ENCODE results near the gene WNT9B. TPM values are rescaled to one million over a fixed set of nuclear protein-coding genes. Genes with fewer than 3 reads are reported as not detected.

WNT9B gene
- polyA plus RNA-seq, 1 donor from 2014 or later, result not detected

DNA sequence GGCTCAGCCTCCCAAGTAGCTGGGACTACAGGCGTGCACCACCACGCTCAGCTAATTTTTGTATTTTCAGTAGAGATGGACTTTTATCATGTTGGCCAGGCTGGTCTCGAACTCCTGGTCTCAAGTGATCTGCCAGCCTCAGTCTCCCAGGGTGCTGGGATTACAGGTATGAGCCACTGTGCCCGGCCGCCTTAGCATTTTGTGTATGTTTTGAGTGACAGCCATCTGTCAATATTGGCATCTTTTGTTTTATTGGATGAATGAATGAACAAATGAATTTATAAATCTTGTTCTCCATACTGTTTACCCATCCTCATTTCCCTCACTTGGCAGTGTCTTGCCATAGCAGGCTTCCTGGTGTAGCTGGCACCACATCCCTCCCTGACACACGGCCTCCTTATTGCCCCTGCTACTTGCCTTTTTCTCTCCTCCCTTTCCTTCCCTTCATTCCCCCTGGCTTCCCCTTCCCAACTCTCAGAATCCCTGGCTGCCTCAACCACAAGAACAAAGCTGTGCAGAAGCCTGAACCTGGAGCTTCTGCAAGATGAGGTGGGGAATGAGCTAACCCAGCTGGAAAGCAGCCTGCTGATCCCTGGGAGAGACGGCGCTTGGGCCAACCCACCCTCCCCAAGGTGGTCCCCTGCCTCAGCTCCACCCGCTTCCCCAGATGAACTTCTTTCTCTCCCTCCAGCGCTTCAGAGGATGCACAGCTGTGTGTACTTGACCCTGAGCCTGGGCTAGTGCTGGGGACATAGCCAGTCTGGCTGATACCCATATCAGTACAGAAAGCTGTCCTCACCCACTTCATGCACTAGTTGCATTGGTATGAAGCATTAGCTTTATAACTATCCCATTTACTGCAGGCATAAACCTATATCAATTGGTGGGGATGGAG, 34.3 kb downstream of the WNT9B start:
- Histone ChIP-seq H3K4me3 (ENCODE audit: low read length) (no peak overlapping the region), H3F3A (ENCODE audit: insufficient read depth, low read length, poor library complexity, severe bottlenecking) (no peaks in the 10 kb centered on the region), H2AFZ (ENCODE audit: low read depth, low read length) (no peak overlapping the region), H4K20me1 (ENCODE audit: insufficient read depth) (no peaks in the 10 kb centered on the region), H3K9ac (ENCODE audit: low read length) (no peak overlapping the region), H3K9me2 (ENCODE audit: insufficient read depth, low read length) (no peaks in the 10 kb centered on the region), H3K4me2 (ENCODE audit: low read length) (no peak overlapping the region), H3K27me3 (ENCODE audit: insufficient read depth, low read depth, low read length) (no peaks in the 10 kb centered on the region), H3K27ac (ENCODE audit: low read length) (no peak overlapping the region), H3K36me3 (ENCODE audit: insufficient read depth, low read length) (no peaks in the 10 kb centered on the region), H3K9me3 (ENCODE audit: low read length) (no peaks in the 10 kb centered on the region), H3K79me2 (replicated peaks; ENCODE audit: insufficient read depth, low read length) (no peaks in the 10 kb centered on the region)
- no peak for TF ChIP-seq CTCF (IDR thresholded peaks at IDR 0.05; ENCODE audit: poor library complexity, severe bottlenecking)
- no peak for TF ChIP-seq EP300 (conservative IDR thresholded peaks at IDR 0.05; ENCODE audit: poor library complexity, severe bottlenecking)
- no peak for TF ChIP-seq EZH2 (IDR thresholded peaks at IDR 0.05; ENCODE audit: borderline replicate concordance, insufficient read depth, low read length, poor library complexity, severe bottlenecking)
- TF ChIP-seq TAF1 (IDR thresholded peaks at IDR 0.05; ENCODE audit: low read depth), result no peak
- TF ChIP-seq MXI1 (conservative IDR thresholded peaks at IDR 0.05; ENCODE audit: poor library complexity, severe bottlenecking), result no peak
- TF ChIP-seq, protein P1, sequence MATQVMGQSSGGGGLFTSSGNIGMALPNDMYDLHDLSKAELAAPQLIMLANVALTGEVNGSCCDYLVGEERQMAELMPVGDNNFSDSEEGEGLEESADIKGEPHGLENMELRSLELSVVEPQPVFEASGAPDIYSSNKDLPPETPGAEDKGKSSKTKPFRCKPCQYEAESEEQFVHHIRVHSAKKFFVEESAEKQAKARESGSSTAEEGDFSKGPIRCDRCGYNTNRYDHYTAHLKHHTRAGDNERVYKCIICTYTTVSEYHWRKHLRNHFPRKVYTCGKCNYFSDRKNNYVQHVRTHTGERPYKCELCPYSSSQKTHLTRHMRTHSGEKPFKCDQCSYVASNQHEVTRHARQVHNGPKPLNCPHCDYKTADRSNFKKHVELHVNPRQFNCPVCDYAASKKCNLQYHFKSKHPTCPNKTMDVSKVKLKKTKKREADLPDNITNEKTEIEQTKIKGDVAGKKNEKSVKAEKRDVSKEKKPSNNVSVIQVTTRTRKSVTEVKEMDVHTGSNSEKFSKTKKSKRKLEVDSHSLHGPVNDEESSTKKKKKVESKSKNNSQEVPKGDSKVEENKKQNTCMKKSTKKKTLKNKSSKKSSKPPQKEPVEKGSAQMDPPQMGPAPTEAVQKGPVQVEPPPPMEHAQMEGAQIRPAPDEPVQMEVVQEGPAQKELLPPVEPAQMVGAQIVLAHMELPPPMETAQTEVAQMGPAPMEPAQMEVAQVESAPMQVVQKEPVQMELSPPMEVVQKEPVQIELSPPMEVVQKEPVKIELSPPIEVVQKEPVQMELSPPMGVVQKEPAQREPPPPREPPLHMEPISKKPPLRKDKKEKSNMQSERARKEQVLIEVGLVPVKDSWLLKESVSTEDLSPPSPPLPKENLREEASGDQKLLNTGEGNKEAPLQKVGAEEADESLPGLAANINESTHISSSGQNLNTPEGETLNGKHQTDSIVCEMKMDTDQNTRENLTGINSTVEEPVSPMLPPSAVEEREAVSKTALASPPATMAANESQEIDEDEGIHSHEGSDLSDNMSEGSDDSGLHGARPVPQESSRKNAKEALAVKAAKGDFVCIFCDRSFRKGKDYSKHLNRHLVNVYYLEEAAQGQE (IDR thresholded peaks at IDR 0.05; ENCODE audit: borderline replicate concordance), result no peak
- TF ChIP-seq POLR2AphosphoS5 (IDR thresholded peaks at IDR 0.05), result no peak
- TF ChIP-seq SMC3 (conservative IDR thresholded peaks at IDR 0.05; ENCODE audit: poor library complexity), result no peak
- no peak for TF ChIP-seq RAD21 (conservative IDR thresholded peaks at IDR 0.05)

DNA sequence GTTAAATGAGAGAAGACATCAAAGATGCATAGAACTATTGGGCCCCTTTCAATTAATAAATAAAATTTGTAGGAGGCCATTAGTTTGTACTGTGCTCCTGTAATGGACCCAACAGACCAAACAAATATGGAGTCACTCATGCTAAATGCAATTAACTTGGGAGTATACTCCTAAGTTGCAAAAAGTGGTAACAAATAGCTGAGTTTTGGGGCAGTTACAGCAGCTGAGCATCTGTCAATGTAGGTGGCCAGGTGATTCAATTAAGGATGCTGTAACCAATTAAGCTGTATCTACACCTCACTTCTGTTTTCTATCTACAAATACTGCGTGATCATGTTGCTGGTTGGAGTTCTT, 34.9 kb downstream of the WNT9B start:
- Histone ChIP-seq H2AFZ (ENCODE audit: low read depth, low read length) (no peak overlapping the region), H3K4me3 (ENCODE audit: low read length) (no peak overlapping the region), H3K36me3 (ENCODE audit: insufficient read depth, low read length) (no peaks in the 10 kb centered on the region), H3K27ac (ENCODE audit: low read length) (no peak overlapping the region), H3K27me3 (ENCODE audit: insufficient read depth, low read depth, low read length) (no peaks in the 10 kb centered on the region), H4K20me1 (ENCODE audit: insufficient read depth) (no peaks in the 10 kb centered on the region), H3K4me2 (ENCODE audit: low read length) (no peak overlapping the region), H3F3A (ENCODE audit: insufficient read depth, low read length, poor library complexity, severe bottlenecking) (no peaks in the 10 kb centered on the region), H3K9me3 (ENCODE audit: low read length) (no peaks in the 10 kb centered on the region), H3K9me2 (ENCODE audit: insufficient read depth, low read length) (no peaks in the 10 kb centered on the region), H3K9ac (ENCODE audit: low read length) (no peak overlapping the region), H3K79me2 (replicated peaks; ENCODE audit: insufficient read depth, low read length) (no peaks in the 10 kb centered on the region)
- TF ChIP-seq EP300 (conservative IDR thresholded peaks at IDR 0.05; ENCODE audit: poor library complexity, severe bottlenecking) (no peak), SMC3 (conservative IDR thresholded peaks at IDR 0.05; ENCODE audit: poor library complexity) (no peak), EZH2 (IDR thresholded peaks at IDR 0.05; ENCODE audit: borderline replicate concordance, insufficient read depth, low read length, poor library complexity, severe bottlenecking) (no peak), POLR2AphosphoS5 (IDR thresholded peaks at IDR 0.05) (no peak), RAD21 (conservative IDR thresholded peaks at IDR 0.05) (no peak), TAF1 (IDR thresholded peaks at IDR 0.05; ENCODE audit: low read depth) (no peak), CTCF (IDR thresholded peaks at IDR 0.05; ENCODE audit: poor library complexity, severe bottlenecking) (no peak), MXI1 (conservative IDR thresholded peaks at IDR 0.05; ENCODE audit: poor library complexity, severe bottlenecking) (no peak)
- TF ChIP-seq, protein P1 (IDR thresholded peaks at IDR 0.05; ENCODE audit: borderline replicate concordance), result no peak
